ENCODE data around the gene ZDHHC8.

The ZDHHC8 gene

DNA sequence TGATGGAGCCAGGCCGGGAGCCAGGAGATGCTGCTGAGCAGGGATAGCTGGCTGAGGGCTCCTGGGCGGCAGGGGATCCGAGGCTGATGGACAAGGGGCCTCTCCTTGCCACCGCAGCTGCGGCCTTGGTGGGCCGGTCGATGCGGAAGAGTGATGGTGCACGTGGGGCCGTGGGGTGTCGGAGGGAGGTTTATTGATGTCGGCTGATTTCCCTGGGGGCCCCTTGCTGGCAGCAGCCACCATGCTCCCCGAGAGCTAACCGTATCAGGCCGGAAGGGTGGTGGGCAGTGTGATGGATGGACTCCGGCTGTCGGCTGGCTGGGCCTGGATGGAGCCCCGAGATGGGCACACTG is 50.3 kb downstream of the ZDHHC8 start:
- H4K91ac ChIP-seq (ENCODE audit: low read length) = no peak overlapping the region
- peaks cover 30 to 40% of the 10 kb centered on the region in 2 experiments for H3K27me3 ChIP-seq (ENCODE audit: control insufficient read depth in 1 of 2, insufficient read depth in 1 of 2, low read length in 2 of 2)
- H3K23ac ChIP-seq (ENCODE audit: low read length in 2 of 2) = no peak overlapping the region
- no peak overlapping the region for H2BK15ac ChIP-seq (ENCODE audit: low read depth, poor library complexity, severe bottlenecking)
- no peak overlapping the region for H2BK120ac ChIP-seq (ENCODE audit: low read depth, low read length)
- no peak overlapping the region for H3K4me2 ChIP-seq (ENCODE audit: low read length, poor library complexity, severe bottlenecking)
- no peak overlapping the region for H2AK5ac ChIP-seq (ENCODE audit: low read length, severe bottlenecking)
- no peaks in the 10 kb centered on the region for H3K9me3 ChIP-seq (ENCODE audit: control insufficient read depth, low read length)
- H3K14ac ChIP-seq (ENCODE audit: low read length in 2 of 2) = no peak overlapping the region
- H3K4ac ChIP-seq (ENCODE audit: low read depth in 1 of 2, low read length in 2 of 2) = no peak overlapping the region
- H2BK5ac ChIP-seq (ENCODE audit: low read depth, low read length, poor library complexity, severe bottlenecking) = no peak overlapping the region
- WGBS = 84% methylated on average over 18 of the region's 18 CpGs
- no peak for DNase-seq
- no peaks in the 10 kb centered on the region for H3K79me1 ChIP-seq (replicated peaks; ENCODE audit: low read length, poor library complexity, severe bottlenecking)
- H4K8ac ChIP-seq (ENCODE audit: low read length) = no peak overlapping the region
- H3K4me1 ChIP-seq (ENCODE audit: control insufficient read depth, insufficient read depth, low read depth, low read length) = peaks cover 3% of the 10 kb centered on the region
- no peak overlapping the region for H3K9ac ChIP-seq (ENCODE audit: low read length)
- no peak overlapping the region for H3K4me3 ChIP-seq (ENCODE audit: insufficient read depth in 1 of 2, low read depth in 1 of 2, low read length in 2 of 2)
- no peak overlapping the region for H2AFZ ChIP-seq (ENCODE audit: low read depth, low read length)
- H3K27ac ChIP-seq (ENCODE audit: low read length, poor library complexity, severe bottlenecking) = no peak overlapping the region
- H3K36me3 ChIP-seq (ENCODE audit: control insufficient read depth in 1 of 2, insufficient read depth in 2 of 2, low read depth in 1 of 2, low read length in 2 of 2) = no peaks in the 10 kb centered on the region
- no peak overlapping the region for H3K18ac ChIP-seq (ENCODE audit: low read depth in 1 of 2, low read length in 2 of 2)
- H2BK12ac ChIP-seq (ENCODE audit: low read length in 2 of 2) = no peak overlapping the region

GRCh38 chr22:20182365-20182764 is 50.8 kb downstream of the ZDHHC8 start:
- no peak overlapping the region for H3K14ac ChIP-seq (ENCODE audit: low read length in 2 of 2)
- H2BK120ac ChIP-seq (ENCODE audit: low read depth, low read length) = no peak overlapping the region
- no peak overlapping the region for H3K4me3 ChIP-seq (ENCODE audit: insufficient read depth in 1 of 2, low read depth in 1 of 2, low read length in 2 of 2)
- H2BK5ac ChIP-seq (ENCODE audit: low read depth, low read length, poor library complexity, severe bottlenecking) = no peak overlapping the region
- no peaks in the 10 kb centered on the region for H3K36me3 ChIP-seq (ENCODE audit: control insufficient read depth in 1 of 2, insufficient read depth in 2 of 2, low read depth in 1 of 2, low read length in 2 of 2)
- no peak overlapping the region for H3K4me2 ChIP-seq (ENCODE audit: low read length, poor library complexity, severe bottlenecking)
- no peak overlapping the region for H3K4ac ChIP-seq (ENCODE audit: low read depth in 1 of 2, low read length in 2 of 2)
- no peak overlapping the region for H4K8ac ChIP-seq (ENCODE audit: low read length)
- H3K23ac ChIP-seq (ENCODE audit: low read length in 2 of 2) = no peak overlapping the region
- WGBS = 75% methylated on average over 9 of the region's 9 CpGs
- H3K27ac ChIP-seq (ENCODE audit: low read length, poor library complexity, severe bottlenecking) = no peak overlapping the region
- H4K91ac ChIP-seq (ENCODE audit: low read length) = peak overlapping the region; percentile 11
- peaks cover 27 to 45% of the 10 kb centered on the region in 2 experiments for H3K27me3 ChIP-seq (ENCODE audit: control insufficient read depth in 1 of 2, insufficient read depth in 1 of 2, low read length in 2 of 2)
- no peak overlapping the region for H2BK12ac ChIP-seq (ENCODE audit: low read length in 2 of 2)
- H3K9me3 ChIP-seq (ENCODE audit: control insufficient read depth, low read length) = no peaks in the 10 kb centered on the region
- no peak overlapping the region for H3K18ac ChIP-seq (ENCODE audit: low read depth in 1 of 2, low read length in 2 of 2)
- no peak for DNase-seq
- no peak overlapping the region for H2BK15ac ChIP-seq (ENCODE audit: low read depth, poor library complexity, severe bottlenecking)
- no peak overlapping the region for H2AFZ ChIP-seq (ENCODE audit: low read depth, low read length)
- peaks cover 3% of the 10 kb centered on the region for H3K4me1 ChIP-seq (ENCODE audit: control insufficient read depth, insufficient read depth, low read depth, low read length)
- H2AK5ac ChIP-seq (ENCODE audit: low read length, severe bottlenecking) = no peak overlapping the region
- H3K9ac ChIP-seq (ENCODE audit: low read length) = no peak overlapping the region
- no peaks in the 10 kb centered on the region for H3K79me1 ChIP-seq (replicated peaks; ENCODE audit: low read length, poor library complexity, severe bottlenecking)

DNA sequence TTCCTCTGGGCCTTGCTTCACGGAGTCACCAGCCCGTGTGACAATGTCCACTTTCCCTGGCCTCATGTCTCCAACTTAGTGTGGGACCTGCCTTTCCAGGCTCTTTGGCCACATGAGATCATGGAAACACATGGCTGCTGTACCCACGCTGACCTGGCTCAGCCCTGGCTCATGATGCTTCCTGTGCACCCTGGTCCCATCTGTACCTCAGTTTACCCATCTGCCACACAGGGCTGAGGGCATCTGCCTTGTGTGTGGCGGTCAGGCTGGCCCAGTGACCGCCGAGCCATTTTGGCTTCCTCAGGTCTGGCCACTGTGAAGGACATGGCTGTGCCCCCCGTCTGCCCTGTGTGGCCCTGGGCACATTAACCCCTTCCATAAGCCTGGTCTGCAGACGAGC is 51.5 kb downstream of the ZDHHC8 start:
- H3K4me2 ChIP-seq (ENCODE audit: low read length, poor library complexity, severe bottlenecking) = no peak overlapping the region
- WGBS = 79% methylated on average over 8 of the region's 8 CpGs
- no peak overlapping the region for H2BK5ac ChIP-seq (ENCODE audit: low read depth, low read length, poor library complexity, severe bottlenecking)

DNA sequence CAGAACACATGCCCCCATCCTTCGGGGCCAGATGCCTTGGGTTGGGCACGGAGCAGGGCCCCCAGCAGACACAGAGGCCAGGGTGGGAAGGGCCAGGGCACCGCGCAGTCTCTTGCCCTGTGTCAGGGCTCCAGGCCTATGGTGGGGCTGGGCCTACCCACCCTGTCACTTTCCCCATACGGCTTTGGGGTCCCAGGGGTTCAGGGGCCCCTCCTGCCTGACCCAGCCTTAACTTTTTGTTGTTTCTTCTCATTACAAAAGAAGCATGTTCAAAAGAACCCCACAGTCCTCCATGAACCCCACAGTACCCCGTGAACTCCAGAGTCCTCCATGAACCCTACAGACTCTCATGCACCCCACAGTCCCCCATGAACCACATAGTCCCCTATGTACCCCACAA is 52.2 kb downstream of the ZDHHC8 start:
- DNase-seq = no peak
- H3K79me1 ChIP-seq (replicated peaks; ENCODE audit: low read length, poor library complexity, severe bottlenecking) = no peaks in the 10 kb centered on the region
- H2BK5ac ChIP-seq (ENCODE audit: low read depth, low read length, poor library complexity, severe bottlenecking) = no peak overlapping the region
- no peak overlapping the region for H2AK5ac ChIP-seq (ENCODE audit: low read length, severe bottlenecking)
- H3K4me2 ChIP-seq (ENCODE audit: low read length, poor library complexity, severe bottlenecking) = no peak overlapping the region
- H2BK12ac ChIP-seq (ENCODE audit: low read length in 2 of 2) = no peak overlapping the region
- H4K8ac ChIP-seq (ENCODE audit: low read length) = no peak overlapping the region
- no peak overlapping the region for H3K27ac ChIP-seq (ENCODE audit: low read length, poor library complexity, severe bottlenecking)
- WGBS = 65% methylated on average over 6 of the region's 6 CpGs
- H3K36me3 ChIP-seq (ENCODE audit: control insufficient read depth in 1 of 2, insufficient read depth in 2 of 2, low read depth in 1 of 2, low read length in 2 of 2) = no peaks in the 10 kb centered on the region
- no peak overlapping the region for H4K91ac ChIP-seq (ENCODE audit: low read length)
- no peak overlapping the region for H3K23ac ChIP-seq (ENCODE audit: low read length in 2 of 2)
- no peaks in the 10 kb centered on the region for H3K9me3 ChIP-seq (ENCODE audit: control insufficient read depth, low read length)
- H3K4me3 ChIP-seq (ENCODE audit: insufficient read depth in 1 of 2, low read depth in 1 of 2, low read length in 2 of 2) = no peak overlapping the region
- no peak overlapping the region for H3K9ac ChIP-seq (ENCODE audit: low read length)
- no peak overlapping the region for H3K14ac ChIP-seq (ENCODE audit: low read length in 2 of 2)
- no peak overlapping the region for H3K4ac ChIP-seq (ENCODE audit: low read depth in 1 of 2, low read length in 2 of 2)
- no peak overlapping the region for H2AFZ ChIP-seq (ENCODE audit: low read depth, low read length)
- H3K18ac ChIP-seq (ENCODE audit: low read depth in 1 of 2, low read length in 2 of 2) = no peak overlapping the region
- H3K27me3 ChIP-seq (ENCODE audit: control insufficient read depth in 1 of 2, insufficient read depth in 1 of 2, low read length in 2 of 2) = peaks cover 15 to 39% of the 10 kb centered on the region in 2 experiments
- H2BK120ac ChIP-seq (ENCODE audit: low read depth, low read length) = no peak overlapping the region
- H2BK15ac ChIP-seq (ENCODE audit: low read depth, poor library complexity, severe bottlenecking) = no peak overlapping the region
- H3K4me1 ChIP-seq (ENCODE audit: control insufficient read depth, insufficient read depth, low read depth, low read length) = peaks cover 6% of the 10 kb centered on the region

More for the DNA sequence above, 51.5 kb downstream of the ZDHHC8 start:
- H3K18ac ChIP-seq (ENCODE audit: low read depth in 1 of 2, low read length in 2 of 2) = no peak overlapping the region
- no peaks in the 10 kb centered on the region for H3K36me3 ChIP-seq (ENCODE audit: control insufficient read depth in 1 of 2, insufficient read depth in 2 of 2, low read depth in 1 of 2, low read length in 2 of 2)
- H3K4ac ChIP-seq (ENCODE audit: low read depth in 1 of 2, low read length in 2 of 2) = no peak overlapping the region
- H3K9me3 ChIP-seq (ENCODE audit: control insufficient read depth, low read length) = no peaks in the 10 kb centered on the region
- H2BK120ac ChIP-seq (ENCODE audit: low read depth, low read length) = no peak overlapping the region
- H2AK5ac ChIP-seq (ENCODE audit: low read length, severe bottlenecking) = no peak overlapping the region
- H3K23ac ChIP-seq (ENCODE audit: low read length in 2 of 2) = no peak overlapping the region
- H4K8ac ChIP-seq (ENCODE audit: low read length) = no peak overlapping the region
- no peak overlapping the region for H2AFZ ChIP-seq (ENCODE audit: low read depth, low read length)
- peaks cover 20 to 46% of the 10 kb centered on the region in 2 experiments for H3K27me3 ChIP-seq (ENCODE audit: control insufficient read depth in 1 of 2, insufficient read depth in 1 of 2, low read length in 2 of 2)
- H3K27ac ChIP-seq (ENCODE audit: low read length, poor library complexity, severe bottlenecking) = no peak overlapping the region
- H3K4me1 ChIP-seq (ENCODE audit: control insufficient read depth, insufficient read depth, low read depth, low read length) = peaks cover 3% of the 10 kb centered on the region
- H3K9ac ChIP-seq (ENCODE audit: low read length) = no peak overlapping the region
- H2BK15ac ChIP-seq (ENCODE audit: low read depth, poor library complexity, severe bottlenecking) = no peak overlapping the region
- H2BK12ac ChIP-seq (ENCODE audit: low read length in 2 of 2) = no peak overlapping the region
- no peak overlapping the region for H4K91ac ChIP-seq (ENCODE audit: low read length)
- no peak for DNase-seq
- no peak overlapping the region for H3K14ac ChIP-seq (ENCODE audit: low read length in 2 of 2)
- H3K4me3 ChIP-seq (ENCODE audit: insufficient read depth in 1 of 2, low read depth in 1 of 2, low read length in 2 of 2) = no peak overlapping the region
- no peaks in the 10 kb centered on the region for H3K79me1 ChIP-seq (replicated peaks; ENCODE audit: low read length, poor library complexity, severe bottlenecking)
